GM19238 (cell line): ENCODE results near the gene TMEM178B.

Experiments used
- DNase-seq: peaks from one replicate; pipeline ENCODE4 v3.0.0; 2011; ENCODE audit warnings: low spot score; ENCODE audit not compliant: insufficient read length

TMEM178B gene

GRCh38 chr7:141461924-141462323 lies 388.1 kb downstream of the TMEM178B start:
- no peak for DNase-seq

GRCh38 chr7:141462958-141463357 lies 389.1 kb downstream of the TMEM178B start:
- no peak for DNase-seq

GRCh38 chr7:141463986-141464385 lies 390.1 kb downstream of the TMEM178B start:
- no peak for DNase-seq

DNA sequence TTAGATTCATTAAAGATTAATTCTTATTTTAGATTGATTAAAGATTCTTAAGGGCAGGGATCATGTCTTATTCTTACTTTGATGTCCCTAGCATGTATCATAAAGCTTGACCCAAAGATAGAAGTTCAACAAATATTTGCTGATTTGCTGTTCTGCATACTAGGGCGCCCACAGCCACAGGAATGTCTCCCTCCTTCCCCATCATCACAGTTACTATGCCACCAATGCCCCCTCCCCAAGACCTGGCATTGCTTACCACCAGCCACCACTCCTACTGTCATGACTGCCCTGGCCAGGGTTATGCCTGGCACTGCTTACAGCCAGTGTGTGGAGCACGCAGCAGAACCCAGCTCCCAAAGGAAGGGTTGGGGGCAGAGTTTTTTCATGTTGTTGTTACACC lies 390.7 kb downstream of the TMEM178B start:
- no peak for DNase-seq

- DNase-seq = no peak
These were observed 392.5 kb downstream of the TMEM178B start for GRCh38 chr7:141466151-141466904.

- DNase-seq = no peak
These were observed 394.5 kb downstream of the TMEM178B start for GRCh38 chr7:141468341-141468740.

GRCh38 chr7:141475679-141476078 lies 401.8 kb downstream of the TMEM178B start:
- DNase-seq = no peak

GRCh38 chr7:141477865-141478264 lies 404.0 kb downstream of the TMEM178B start:
- DNase-seq = no peak

- no peak for DNase-seq
These were observed 405.0 kb downstream of the TMEM178B start for GRCh38 chr7:141478845-141479244.

GRCh38 chr7:141480953-141481352 lies 407.1 kb downstream of the TMEM178B start:
- DNase-seq = no peak

GRCh38 chr7:141481971-141482370 lies 408.1 kb downstream of the TMEM178B start:
- no peak for DNase-seq

DNA sequence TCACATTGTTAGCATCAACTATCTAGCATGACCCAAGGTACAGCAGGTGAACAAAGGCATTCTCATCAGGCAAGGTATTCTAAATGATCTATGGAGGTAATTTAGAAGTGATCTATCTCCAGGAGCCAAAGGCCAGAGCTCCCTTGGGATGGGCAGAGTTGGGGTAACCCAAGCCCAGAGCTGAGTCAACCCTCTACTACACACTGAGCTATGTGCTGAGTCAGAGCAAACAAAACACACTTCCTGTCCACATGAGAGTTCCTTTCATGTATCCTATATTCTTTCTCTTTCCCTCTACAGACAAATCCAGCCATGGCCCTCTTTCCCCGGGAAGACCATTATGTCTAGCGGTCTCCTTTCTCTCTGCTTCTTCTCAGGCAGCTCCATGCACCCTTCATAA lies 409.2 kb downstream of the TMEM178B start:
- no peak for DNase-seq

DNA sequence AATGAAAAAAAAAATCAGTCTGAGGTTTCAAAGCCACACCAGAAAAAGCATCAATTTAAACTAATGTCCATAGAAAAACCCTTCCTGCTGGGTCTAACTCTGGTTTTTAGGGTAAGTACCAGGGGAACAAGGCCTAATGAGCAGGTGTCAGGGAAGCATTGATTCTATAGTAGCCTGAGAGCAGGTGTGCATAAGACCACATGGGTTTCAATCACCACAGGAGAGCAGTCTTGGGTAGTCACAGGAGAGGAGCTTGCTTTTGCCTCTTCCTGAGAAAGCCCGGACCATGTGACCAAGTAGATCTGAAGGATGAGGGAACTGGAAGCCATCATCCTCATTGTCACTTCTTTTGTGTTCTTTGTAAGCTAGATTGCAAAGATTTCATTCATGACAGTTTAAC lies 411.0 kb downstream of the TMEM178B start:
- DNase-seq = no peak

GRCh38 chr7:141486959-141487358 lies 413.1 kb downstream of the TMEM178B start:
- no peak for DNase-seq

GRCh38 chr7:141490474-141490873 lies 416.6 kb downstream of the TMEM178B start:
- no peak for DNase-seq

DNA sequence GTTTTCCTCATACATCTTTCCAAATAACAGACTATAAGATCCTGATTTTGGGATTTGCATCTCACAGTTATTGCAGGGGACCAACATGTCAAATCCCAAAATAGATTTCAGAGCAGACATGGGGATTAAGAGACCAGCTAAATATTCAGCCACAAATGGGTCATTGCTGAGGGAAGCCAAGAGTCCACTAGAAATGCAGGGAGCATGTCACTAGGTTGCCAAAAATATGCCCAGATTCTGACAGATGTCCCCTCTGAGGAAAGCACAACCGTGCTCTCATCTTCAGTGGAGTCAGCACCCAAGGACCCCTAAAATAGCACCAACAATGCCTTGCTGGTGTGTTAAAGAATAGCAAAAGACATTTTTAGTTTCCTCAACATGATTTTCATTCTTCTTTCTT lies 421.2 kb downstream of the TMEM178B start:
- DNase-seq = no peak

- DNase-seq = no peak
These were observed 423.5 kb downstream of the TMEM178B start for GRCh38 chr7:141497391-141497790.

GRCh38 chr7:141500608-141501007 lies 426.7 kb downstream of the TMEM178B start:
- no peak for DNase-seq

- DNase-seq = no peak
These were observed 427.6 kb downstream of the TMEM178B start for GRCh38 chr7:141501451-141501850.

DNA sequence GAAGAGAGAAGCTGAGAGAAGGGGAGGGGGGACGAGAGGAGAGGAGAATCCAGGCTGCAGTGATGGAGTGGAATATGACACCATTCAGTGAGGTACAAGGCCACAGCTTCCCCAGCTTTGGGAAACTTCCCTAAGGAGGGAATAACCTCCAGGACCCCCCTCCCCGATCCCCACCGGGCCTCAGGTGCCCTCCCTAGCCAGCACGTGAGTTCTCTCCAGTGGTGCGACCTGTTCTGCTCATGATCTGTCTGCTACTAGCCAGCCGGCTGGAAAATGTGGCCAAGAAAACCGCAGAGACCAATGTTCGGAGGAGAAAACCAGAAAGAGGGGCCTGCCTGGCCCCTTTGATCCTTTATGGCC lies 437.4 kb downstream of the TMEM178B start:
- no peak for DNase-seq

DNA sequence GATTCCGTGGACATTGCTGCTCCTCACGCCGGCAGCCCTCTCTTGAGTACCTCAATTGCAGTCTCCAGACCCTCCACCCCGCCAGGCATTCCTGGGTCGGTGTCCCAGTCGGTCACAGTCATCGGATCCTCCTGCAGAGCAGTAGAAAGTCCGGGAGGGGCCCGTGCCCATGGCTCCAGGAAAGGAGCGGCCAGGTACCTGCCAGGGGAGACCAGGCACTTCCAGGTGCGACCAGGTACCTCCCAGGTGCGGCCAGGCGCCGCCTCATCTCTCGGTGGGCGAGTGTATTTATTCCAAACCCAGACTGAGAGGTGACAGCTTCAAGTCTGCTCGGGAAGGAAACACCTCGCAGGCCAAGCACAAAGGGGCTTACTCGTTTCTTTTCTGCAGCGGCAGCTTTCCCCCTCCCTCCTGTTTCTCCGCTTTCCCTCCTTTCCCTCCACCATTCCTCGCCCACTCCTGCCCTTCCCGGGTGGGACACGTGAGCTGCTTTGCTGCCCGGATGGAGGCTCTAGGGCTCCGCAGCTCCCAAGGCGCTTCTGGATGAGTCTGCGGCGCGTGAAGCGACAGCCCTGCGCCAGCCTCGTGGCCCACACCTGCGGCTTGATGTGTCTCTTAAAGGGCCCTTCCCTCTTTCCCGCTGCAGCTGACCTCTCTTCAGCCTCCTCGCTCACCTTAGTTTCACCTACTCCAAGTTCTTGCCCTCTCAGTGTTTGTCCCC lies 438.0 kb downstream of the TMEM178B start:
- no peak for DNase-seq

GRCh38 chr7:141512597-141512996 lies 438.7 kb downstream of the TMEM178B start:
- no peak for DNase-seq

DNA sequence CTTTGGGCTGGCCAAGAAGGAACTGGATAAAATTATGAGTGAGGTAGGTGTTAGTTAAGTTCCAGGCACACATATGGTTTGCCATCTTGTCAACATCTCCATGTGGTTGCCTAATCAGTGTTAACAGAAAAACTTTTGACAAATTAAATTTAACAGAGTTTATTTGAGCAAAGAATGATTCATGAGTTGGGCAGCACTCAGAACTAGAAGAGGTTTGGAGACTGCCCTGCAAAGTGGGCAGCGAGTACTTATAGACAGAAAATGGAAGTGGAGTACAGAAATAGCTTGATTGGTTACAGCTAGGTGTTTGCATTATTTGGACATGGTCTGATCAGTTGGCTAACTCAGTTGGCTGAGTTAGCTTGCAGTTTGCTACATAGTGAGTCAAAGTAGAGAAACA lies 439.9 kb downstream of the TMEM178B start:
- DNase-seq = no peak
